ENCODE data around the gene FAM161A.

Gene FAM161A

GRCh38 chr2:61789807-61790602, 63.9 kb downstream of the FAM161A start:
- FAIRE-seq (no peak), DNase-seq (ENCODE audit: extremely low spot score, insufficient read length, low read depth) (no peak)

- DNase-seq (ENCODE audit: extremely low spot score, insufficient read length, low read depth) (no peak), FAIRE-seq (no peak)
Measured at GRCh38 chr2:61787941-61788563, 65.8 kb downstream of the FAM161A start.

- FAIRE-seq (no peak), DNase-seq (ENCODE audit: extremely low spot score, insufficient read length, low read depth) (no peak)
Measured at GRCh38 chr2:61786876-61787275, 67.0 kb downstream of the FAM161A start.

- FAIRE-seq (no peak), DNase-seq (ENCODE audit: extremely low spot score, insufficient read length, low read depth) (no peak)
Measured at GRCh38 chr2:61785583-61785982, 68.3 kb downstream of the FAM161A start.

GRCh38 chr2:61784643-61785042, 69.2 kb downstream of the FAM161A start:
- DNase-seq (ENCODE audit: extremely low spot score, insufficient read length, low read depth) (no peak), FAIRE-seq (no peak)

GRCh38 chr2:61775956-61776570, 77.8 kb downstream of the FAM161A start:
- FAIRE-seq (peak; percentile 68), DNase-seq (ENCODE audit: extremely low spot score, insufficient read length, low read depth) (no peak)

Data from GM18507 (cell line).